ENCODE data around the gene NLRP1.

The NLRP1 gene

DNA sequence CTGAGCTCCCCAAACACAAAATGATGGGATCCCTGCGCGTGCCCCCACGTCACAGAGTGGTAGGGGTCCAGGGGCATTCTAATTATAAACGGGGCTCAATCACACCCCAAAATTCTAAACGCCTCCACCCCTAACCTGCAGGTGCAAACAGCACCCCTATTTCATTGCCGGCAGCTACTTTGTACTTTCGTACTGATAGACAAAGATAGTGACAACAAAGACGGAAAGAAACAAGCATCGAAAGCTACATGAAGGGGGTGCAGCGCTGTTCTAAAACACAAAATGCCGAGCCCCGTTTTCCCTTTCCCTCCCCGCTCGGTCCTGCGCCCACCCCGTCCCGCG lies 84.1 kb downstream of the NLRP1 start:
- TF ChIP-seq, protein P1, sequence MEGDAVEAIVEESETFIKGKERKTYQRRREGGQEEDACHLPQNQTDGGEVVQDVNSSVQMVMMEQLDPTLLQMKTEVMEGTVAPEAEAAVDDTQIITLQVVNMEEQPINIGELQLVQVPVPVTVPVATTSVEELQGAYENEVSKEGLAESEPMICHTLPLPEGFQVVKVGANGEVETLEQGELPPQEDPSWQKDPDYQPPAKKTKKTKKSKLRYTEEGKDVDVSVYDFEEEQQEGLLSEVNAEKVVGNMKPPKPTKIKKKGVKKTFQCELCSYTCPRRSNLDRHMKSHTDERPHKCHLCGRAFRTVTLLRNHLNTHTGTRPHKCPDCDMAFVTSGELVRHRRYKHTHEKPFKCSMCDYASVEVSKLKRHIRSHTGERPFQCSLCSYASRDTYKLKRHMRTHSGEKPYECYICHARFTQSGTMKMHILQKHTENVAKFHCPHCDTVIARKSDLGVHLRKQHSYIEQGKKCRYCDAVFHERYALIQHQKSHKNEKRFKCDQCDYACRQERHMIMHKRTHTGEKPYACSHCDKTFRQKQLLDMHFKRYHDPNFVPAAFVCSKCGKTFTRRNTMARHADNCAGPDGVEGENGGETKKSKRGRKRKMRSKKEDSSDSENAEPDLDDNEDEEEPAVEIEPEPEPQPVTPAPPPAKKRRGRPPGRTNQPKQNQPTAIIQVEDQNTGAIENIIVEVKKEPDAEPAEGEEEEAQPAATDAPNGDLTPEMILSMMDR (IDR thresholded peaks at IDR 0.05; ENCODE audit: insufficient read depth, low read length, missing control alignments), result no peak
- CTCF ChIA-PET, result interaction anchor here (1.8 to 2.2 kb wide), 3 partner anchors 9 to 14 kb away, joined by 5 to 8 read pairs (median 7); partner anchors contain the start of genes DERL2 and MIS12
- no peak for DNase-seq (ENCODE audit: low read depth, low spot score)
- peak overlapping the region; percentile 77 for H3K4me3 ChIP-seq (ENCODE audit: low read depth, low read length)
- POLR2A ChIA-PET, result interaction anchor here (0.8 to 3.2 kb wide), 9 partner anchors 8 to 84 kb away, joined by 3 to 15 read pairs (median 6); partner anchors contain the start of genes DERL2, MIS12 and NLRP1

DNA sequence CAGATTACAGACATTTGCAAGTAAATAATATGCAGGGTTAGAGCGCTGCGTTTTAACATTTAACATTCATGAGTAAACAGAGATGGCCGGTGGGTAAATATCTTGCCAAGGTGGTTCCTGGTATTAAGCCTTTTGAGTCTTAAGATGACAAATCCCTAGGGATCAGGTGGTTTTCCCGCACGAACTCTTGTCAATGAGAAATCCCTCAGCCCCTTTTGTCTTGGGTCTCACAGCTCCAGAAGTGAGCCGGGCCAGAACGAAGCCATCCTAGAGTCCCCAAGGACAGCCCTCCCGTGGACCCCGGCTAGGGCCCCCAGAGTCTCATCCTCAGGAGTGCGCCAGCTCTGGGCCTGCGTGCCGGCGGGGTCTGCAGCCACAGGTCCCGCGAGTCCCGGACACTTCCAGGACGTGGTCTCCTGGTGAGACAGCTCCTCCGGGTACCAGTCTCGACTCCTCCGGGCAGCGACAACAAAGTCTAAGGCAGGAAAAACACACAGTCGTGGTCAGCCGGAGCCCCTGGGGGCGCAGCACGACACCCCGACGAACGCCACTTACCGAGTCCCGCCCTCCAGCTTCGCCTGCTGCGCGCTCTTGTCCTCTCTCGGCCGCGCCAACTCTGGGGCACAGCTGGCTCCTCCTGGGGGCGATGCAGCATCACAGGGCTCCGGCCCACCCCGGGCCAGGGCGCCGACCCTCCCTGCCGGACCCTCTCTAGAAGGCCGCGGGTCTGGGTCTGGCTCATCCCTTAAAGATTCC lies 84.7 kb downstream of the NLRP1 start:
- no peak for DNase-seq (ENCODE audit: low read depth, low spot score)
- TF ChIP-seq, protein P1 (IDR thresholded peaks at IDR 0.05; ENCODE audit: insufficient read depth, low read length, missing control alignments), result no peak
- CTCF ChIA-PET, result interaction anchor here (0.7 to 2.2 kb wide), 4 partner anchors 8 to 14 kb away, joined by 3 to 8 read pairs (median 6); partner anchors contain the start of genes DERL2 and MIS12
- H3K4me3 ChIP-seq (ENCODE audit: low read depth, low read length), result peak overlapping the region; percentile 77
- POLR2A ChIA-PET, result interaction anchor here (0.8 to 3.2 kb wide), 8 partner anchors 8 to 85 kb away, joined by 3 to 15 read pairs (median 6); partner anchors contain the start of genes DERL2, MIS12 and NLRP1

- H3K4me3 ChIP-seq (ENCODE audit: low read depth, low read length), result no peak overlapping the region
- TF ChIP-seq, protein P1 (IDR thresholded peaks at IDR 0.05; ENCODE audit: insufficient read depth, low read length, missing control alignments), result no peak
- CTCF ChIA-PET, result interaction anchor here (1.2 kb wide), 1 partner anchor 54 kb away, joined by 5 read pairs; the partner anchor contains the start of gene C1QBP
- no peak for DNase-seq (ENCODE audit: low read depth, low spot score)
- POLR2A ChIA-PET, result no interaction called here
These were observed 91.3 kb downstream of the NLRP1 start for GRCh38 chr17:5492970-5493369.

DNA sequence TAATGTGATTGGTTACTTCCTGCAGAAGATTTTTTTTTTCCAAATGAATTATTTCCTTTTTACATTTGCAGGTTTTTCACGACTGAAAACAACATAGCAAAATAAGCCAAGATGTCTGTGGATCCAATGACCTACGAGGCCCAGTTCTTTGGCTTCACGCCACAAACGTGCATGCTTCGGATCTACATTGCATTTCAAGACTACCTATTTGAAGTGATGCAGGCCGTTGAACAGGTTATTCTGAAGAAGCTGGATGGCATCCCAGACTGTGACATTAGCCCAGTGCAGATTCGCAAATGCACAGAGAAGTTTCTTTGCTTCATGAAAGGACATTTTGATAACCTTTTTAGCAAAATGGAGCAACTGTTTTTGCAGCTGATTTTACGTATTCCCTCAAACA lies 95.6 kb downstream of the NLRP1 start:
- ChIA-PET CTCF (interaction anchor here (1.0 kb wide), 1 partner anchor 12 kb away, joined by 5 read pairs; a partner anchor contains a TSS), POLR2A (no interaction called here)
- TF ChIP-seq, protein P1 (IDR thresholded peaks at IDR 0.05; ENCODE audit: insufficient read depth, low read length, missing control alignments), result no peak
- no peak for DNase-seq (ENCODE audit: low read depth, low spot score)
- H3K4me3 ChIP-seq (ENCODE audit: low read depth, low read length), result no peak overlapping the region

- ChIA-PET POLR2A (interaction anchor here (0.6 to 1.5 kb wide), 7 partner anchors 13 to 40 kb away, joined by 3 to 7 read pairs (median 5); partner anchors contain the start of gene DHX33), CTCF (interaction anchor here (1.0 to 1.8 kb wide), 5 partner anchors 13 to 220 kb away, joined by 3 to 7 read pairs (median 4); partner anchors contain the start of gene C1QBP)
- peak within 1 kb of the TSS; percentile 86 for H3K4me3 ChIP-seq (ENCODE audit: low read depth, low read length)
- TF ChIP-seq, protein P1 (IDR thresholded peaks at IDR 0.05; ENCODE audit: insufficient read depth, low read length, missing control alignments), result no peak
- DNase-seq (ENCODE audit: low read depth, low spot score), result peak; percentile 97
These were observed 97.8 kb downstream of the NLRP1 start, which contains the start of gene MIS12 for GRCh38 chr17:5486206-5487124. Gene MIS12 (plus strand): TSS chr17:5486566. CDS start chr17:5488863, 2,297 bp downstream.

Measured in AG04449 (cell line).